GM21723 (cell line): Measurements from ENCODE around the gene KYAT1.
A peak's percentile ranks its signal among the peaks of the same experiment; 100 is the strongest.
"Not testable (repeated sequence)": the region's sequence is repeated elsewhere in the genome, so short reads cannot be mapped to it uniquely, and the experiment has no call there.

Source experiments
- ATAC-seq: cut with Tn5 transposase; IDR thresholded peaks from one replicate; pipeline ENCODE4 v1.9.1; 2021; ENCODE audit warnings: mild to moderate bottlenecking, moderate library complexity; ENCODE audit not compliant: unreplicated experiment

KYAT1 gene

DNA sequence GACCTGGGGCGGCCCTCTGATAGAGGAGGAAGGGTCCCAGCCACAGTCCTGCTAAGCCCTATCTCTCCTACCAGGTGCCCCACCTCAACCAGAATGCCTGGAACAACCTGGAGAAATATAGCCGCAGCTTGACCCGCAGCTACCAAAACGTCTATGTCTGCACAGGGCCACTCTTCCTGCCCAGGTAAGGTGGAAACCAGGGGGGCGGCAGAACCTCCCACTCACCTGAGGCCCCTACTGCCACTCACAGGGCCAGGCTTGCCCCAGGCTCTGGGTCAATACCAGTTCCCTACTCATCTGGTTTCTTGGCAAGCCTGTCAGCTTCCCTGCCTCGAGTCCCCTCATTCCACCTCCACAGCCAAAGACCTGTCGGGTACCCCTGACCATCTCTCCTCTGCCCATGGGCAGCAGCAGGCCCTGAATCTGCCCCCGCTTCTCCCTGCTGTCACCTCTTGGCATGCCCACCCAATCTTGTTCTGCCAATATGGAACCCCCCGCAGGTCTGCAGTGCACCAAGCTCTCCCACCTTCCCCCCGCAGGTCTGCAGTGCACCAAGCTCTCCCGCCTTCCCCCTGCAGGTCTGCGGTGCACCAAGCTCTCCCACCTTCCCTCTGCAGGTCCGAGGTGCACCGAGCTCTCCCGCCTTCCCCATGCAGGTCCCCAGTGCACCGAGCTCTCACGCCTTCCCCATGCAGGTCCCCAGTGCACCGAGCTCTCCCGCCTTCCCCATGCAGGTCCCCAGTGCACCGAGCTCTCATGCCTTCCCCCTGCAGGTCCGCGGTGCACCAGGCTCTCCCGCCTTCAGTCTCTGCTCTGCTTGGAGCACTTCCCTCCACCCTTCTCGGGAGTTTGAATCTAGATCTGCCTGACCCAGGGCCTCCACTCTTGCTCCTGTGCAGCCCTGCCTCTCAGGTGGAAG lies 60.8 kb downstream of the KYAT1 start:
- no peak for ATAC-seq

DNA sequence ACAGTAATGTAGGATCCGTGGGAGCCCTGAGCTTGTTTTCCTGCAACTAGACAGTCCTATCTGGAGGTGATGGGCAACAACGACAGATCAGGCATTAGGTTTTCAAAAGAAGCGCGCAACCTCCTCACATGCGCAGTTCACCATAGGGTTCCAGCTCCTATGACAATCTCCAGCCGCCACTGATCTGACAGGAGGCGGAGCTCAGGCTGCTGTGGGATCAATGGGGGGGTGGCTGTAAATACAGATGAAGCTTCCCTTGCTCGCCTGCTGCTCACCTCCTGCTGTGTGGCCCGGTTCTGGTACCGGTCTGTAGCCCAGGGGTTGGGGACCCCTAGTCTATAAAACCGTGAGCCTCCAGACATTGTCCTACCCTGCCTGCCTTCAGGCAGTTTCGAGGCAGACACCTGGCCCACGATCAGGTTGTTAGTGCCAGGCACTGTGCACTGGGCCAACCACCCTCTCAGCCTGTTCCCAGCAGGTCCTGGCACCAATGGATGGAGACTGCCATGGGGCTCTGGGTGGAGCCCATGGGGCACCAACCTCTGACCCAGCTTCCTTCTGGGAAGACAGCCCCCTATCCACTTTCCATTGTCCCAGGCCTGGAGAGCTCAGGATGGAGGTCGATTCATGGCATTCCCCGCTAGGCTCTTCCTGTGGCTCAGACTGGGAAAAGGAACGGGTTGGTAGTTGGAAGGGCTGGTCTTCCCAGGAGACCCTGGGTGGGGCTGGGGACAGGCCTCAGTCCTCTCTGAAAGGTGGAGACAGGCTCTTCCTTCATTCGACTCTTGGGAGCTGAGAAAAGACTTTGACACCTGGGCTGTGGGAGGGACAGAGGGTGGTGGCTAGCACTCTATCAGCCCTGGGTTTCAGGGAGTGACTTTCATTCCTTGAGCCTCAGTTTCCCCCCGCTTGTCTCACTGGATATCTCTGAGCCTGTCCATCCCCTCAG lies 61.8 kb downstream of the KYAT1 start:
- no peak for ATAC-seq

DNA sequence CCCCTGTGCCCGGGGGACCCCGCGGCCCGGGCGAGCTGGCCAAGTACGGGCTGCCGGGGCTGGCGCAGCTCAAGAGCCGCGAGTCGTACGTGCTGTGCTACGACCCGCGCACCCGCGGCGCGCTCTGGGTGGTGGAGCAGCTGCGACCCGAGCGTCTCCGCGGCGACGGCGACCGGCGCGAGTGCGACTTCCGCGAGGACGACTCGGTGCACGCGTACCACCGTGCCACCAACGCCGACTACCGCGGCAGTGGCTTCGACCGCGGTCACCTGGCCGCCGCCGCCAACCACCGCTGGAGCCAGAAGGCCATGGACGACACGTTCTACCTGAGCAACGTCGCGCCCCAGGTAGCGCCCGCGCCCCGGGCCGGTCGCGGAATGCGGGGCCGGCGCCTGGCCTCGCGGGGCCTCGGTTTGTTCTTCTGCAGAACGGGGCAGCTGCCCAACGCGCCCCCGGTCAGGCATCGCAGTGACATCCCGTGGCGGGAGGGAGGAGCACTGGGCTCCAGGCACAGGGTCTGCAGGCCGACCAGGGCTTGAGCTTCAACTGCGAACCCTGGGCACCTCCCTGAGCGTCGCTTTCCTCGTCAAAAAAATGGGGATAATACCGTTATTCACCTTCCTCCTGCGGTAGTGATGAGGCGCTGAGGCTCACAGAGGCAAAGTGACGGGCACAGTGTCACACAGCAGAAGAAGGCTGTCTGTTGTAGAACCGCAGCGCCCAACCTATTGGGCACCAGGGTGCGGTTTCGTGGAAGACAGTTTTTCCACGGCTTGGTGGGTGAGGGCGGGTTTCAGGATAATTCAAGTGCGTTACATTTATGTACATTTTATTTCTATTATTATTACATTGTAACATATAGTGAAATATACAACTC lies 62.7 kb downstream of the KYAT1 start:
- peak; percentile 31 for ATAC-seq

DNA sequence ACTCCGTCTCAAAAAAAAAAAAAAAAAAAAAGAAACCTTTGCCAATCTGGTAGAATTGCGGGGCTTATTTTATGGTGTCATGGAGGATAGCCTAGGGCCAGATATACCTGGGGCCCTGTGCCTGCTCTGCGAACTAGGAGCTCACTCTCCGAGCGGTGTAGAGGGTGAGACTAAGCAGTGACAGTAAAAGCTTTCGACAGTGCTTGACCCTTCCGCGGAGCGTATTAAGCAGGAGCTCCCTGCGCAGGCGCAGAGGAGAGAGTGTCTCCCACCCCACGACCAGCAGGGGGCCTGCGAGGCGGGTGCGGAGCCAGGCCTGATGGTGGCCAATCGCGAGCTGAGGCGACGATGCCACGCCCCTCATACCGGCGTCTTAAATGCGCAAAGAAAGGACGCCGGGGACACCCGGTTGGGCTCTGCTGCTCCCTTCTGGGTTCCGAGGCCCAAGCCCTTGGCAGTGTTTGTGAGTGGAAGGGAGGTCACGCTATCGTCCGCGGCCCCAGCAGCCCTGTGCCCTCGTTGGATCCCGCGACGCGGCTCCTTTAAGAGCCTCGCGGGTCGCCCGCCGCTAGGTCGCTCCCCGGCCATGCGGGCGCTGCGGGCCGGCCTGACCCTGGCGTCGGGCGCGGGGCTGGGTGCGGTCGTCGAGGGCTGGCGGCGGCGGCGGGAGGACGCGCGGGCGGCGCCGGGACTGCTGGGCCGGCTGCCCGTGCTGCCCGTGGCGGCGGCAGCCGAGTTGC lies 63.5 kb downstream of the KYAT1 start, which contains the start of gene ENDOG:
Gene ENDOG (plus strand): TSS at position 402 of the 740 bp plus-strand sequence. CDS start 185 bp downstream, at position 587.
- peak; percentile 86 for ATAC-seq

DNA sequence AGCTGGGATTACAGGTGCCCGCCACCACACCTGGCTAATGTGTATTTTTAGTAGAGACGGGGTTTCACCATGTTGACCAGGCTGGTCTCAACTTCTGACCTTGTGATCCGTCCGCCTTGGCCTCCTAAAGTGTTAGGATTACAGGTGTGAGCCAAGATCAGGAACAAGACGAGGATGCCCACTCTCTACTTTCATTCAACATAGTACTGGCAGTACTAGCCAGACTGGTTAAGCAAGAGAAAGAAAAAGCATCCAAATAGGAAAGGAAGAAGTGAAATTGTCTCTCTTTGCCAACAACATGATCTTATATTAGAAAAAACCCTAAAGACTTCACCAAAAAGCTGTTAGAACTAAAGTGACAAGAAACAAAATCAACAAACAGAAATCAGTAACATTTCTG lies 70.9 kb downstream of the KYAT1 start:
- no peak for ATAC-seq

DNA sequence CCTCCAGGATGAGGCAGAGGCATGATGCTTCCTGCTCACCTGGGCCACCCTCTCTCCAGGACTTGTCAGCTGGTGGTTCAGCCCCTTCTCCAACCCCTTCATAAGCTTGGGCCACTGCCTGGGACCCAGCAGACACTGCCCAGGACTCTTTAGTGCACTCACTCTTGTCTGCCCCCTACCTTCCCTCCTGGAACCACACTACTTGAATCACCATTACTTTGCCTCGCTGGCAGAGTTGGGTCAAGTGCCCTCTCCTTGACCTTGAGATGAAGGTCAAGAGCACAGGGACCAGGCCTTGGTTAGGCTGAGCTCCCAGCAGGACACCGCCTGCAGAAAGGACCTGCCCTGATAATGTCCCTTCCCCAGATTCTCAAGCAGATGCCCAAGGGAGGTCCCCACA lies 71.9 kb downstream of the KYAT1 start:
- no peak for ATAC-seq

DNA sequence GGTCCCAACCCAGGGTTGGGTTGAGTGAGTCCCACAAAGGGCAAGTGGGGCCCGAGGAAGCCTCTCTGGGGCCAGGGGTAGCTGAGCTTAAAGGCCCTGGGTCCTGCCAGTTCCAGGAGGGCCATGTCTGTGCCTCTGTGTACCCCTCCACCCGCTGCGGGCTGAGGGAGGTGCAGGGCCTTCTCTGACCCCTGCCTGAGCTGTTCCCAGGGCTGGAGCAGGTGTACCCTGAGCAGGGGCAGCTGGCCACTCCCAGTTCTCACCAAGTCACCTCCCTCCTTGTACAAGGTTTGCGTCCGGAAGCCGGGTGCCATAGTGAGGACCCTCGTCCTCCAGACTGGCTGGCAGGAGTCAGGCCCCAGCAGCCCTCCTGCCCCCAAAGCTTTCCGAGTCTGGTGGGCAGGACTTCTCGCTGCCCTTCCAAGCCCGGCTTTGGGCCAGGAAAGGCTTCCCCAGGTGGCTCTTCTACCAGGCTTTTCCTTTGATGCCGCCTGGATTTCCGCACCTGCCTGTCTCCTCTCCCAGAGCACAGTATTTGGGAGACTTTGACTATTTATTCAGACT lies 72.6 kb downstream of the KYAT1 start:
- ATAC-seq, result no peak

DNA sequence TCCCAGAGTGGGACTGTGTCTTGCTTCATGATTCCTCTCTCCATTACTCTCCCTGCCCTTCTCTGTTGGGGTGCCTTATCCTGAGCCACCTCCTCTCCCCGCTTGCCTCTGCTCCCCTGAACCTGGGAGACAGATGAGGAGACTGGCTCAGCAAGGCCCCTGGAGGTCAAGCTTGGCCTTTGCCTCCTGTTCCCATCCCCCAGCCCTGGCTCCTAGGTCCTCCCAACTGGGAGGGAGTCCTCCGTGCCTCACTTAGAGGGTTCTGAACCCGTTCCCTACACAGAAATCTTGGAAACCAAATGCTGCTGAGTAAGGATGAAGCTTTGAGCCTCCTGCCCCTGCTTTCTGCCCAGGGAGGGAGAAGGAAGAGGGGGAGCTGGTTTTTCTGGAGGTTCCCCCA lies 73.2 kb downstream of the KYAT1 start:
- no peak for ATAC-seq

DNA sequence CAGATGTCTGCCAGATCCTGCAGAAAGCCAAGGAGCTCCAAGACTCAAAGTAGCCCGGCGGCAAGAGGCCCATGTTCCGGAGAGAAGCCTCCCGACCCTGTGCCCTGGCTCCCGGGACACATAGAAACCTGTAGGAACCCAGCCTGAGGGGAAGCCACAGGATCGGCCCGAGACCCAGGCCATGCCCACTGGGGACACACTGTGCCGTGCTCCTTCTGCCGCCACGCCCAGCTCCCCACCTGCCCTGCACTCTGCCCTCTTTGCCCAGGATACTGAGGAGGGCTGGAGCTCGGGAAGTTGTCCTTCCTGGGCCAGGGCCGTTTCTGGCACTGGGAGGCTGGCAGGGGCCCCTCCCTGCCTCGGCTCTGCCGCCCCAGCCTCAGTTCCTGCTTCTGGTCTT lies 73.9 kb downstream of the KYAT1 start:
- ATAC-seq, result no peak

DNA sequence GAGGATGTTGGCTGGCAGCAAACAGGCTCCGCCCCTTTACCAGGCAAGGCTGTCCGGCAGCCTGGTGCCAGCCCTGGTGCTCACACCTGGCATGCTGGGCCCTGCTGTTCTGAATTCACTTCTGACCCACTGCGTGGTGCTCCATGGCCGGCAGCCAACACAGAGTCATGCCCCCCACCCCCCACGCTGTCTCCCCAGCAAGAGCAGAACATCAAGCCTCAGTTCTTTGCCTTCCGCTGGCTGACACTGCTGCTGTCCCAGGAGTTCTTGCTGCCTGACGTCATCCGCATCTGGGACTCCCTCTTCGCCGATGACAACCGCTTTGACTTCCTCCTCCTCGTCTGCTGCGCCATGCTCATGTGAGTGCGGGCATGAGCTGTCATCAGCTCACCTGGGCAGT lies 76.1 kb downstream of the KYAT1 start:
- ATAC-seq, result no peak

DNA sequence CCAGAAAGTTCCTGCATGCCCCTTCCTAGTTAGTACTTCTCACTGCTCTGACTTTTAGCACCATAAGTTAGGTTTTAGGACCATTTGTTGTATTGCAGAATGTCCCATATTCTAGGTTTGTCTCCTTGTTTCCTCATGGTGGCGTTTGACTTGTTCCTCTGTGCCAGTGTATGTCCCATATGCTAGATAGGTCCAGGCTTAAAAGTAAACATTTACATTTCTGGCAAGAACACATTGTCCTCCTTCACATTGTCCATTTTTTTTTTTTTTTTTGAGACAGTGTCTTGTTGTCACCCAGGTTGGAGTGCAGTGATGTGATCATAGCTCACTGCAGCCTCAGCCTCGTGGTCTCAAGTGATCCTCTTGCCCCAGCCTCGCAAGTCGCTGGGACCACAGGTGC lies 79.3 kb downstream of the KYAT1 start:
- no peak for ATAC-seq

DNA sequence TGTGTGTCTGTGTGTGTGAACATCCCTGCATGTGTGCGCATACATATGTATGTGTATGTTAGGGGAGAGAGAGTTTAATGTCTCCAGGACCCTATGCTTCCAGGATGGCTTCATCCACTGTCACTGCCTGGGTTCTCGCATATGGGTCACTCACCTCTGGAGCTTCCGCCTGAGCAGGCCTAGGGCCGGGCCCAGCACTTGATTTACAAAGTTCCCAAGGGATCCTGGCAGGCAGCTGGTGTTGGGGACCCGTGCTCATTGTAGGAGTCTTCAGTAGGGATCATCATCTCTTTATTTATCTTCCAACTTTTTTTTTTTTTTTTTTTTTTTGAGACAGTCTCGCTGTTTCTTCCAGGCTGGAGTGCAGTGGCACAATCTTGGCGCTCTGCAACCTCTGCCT lies 81.7 kb downstream of the KYAT1 start:
- no peak for ATAC-seq

DNA sequence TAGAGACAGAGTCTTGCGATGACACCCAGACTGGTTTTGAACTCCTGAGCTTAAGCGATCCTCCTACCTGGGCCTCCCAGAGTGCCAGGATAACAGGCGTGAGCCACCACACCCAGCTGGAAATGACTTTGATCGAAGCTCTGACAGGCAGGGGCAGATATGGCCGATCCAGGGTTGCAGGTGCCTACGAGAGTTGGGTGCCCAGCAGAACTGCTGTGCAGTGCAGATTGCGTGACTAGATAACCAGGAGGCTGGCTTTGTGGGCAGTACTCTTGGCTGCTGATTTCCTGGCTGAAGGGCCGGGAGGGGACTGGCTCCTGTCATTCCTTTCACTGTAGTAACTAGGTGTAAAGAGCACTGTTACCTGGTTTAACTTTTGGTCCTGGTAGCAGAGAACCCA lies 82.9 kb downstream of the KYAT1 start:
- no peak for ATAC-seq

DNA sequence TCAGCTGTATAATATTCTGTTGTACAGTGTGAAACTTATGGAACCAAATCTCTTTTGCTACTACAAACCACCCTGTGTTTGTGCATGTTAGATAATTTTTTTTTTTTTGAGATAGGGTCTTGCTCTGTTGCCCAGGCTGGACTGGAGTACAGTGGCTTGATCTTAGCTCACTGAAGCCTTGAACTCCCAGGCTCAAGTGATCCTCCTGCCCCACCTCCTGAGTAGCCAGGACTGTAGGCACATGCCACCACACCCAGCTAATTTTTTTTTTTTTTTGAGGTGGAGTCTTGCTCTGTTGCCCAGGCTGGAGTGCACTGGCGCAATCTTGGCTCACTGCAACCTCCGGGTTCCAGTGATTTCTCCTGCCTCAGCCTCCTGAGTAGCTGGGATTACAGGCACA lies 86.8 kb downstream of the KYAT1 start:
- not testable (repeated sequence) for ATAC-seq

DNA sequence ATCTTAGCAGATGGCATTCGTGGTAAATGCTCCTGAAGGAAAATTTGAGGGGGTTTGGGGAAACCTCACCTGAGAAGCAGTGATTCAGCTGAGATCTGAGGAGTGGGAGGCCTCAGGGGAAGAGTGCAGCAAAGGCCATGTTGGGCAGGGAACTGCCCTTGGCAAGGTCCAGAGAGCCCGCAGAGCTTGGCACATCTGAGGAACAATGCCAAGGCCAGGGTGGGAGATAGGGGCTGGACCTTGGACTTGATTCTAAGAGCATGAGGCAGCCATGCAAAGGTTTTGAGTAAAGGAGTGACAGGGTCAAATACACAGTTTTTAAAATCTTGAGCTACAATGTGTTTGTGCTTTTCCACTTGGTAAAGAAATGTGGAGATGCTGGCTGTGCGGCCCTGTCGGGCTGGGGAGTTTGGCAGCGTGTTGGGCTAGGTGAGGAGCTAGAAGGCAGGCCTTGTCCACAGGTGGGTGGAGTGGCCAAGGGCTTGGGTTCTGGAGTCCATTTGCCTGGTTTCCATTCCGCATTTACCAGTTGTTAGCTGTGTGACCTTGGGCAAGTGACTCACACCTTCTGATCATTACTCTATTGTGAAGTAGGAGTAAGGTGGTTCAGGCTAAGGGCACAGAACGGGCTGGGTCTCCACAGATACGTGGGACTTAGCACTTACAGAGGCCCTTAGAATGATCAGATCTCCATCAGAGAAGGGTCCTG lies 88.6 kb downstream of the KYAT1 start:
- ATAC-seq, result no peak

DNA sequence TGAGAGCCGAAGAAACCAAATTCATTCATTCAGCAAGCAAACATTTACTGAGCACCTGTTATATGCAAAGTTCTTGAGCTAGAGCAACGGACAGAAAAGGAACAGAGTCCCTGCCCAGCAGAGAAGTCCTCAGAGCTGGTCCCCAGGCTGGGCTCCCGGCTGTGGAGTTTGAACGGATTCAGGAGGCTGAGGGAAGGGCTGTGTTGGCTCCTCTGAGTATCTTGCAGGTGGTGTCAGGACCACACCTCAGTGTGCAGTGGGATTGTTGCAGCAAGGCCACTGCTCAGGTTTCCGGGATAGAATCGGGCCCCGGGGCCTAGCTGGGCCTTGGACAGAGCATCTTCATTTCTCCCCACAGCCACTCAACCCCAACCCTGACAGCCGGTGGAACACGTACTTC lies 89.6 kb downstream of the KYAT1 start:
- no peak for ATAC-seq

DNA sequence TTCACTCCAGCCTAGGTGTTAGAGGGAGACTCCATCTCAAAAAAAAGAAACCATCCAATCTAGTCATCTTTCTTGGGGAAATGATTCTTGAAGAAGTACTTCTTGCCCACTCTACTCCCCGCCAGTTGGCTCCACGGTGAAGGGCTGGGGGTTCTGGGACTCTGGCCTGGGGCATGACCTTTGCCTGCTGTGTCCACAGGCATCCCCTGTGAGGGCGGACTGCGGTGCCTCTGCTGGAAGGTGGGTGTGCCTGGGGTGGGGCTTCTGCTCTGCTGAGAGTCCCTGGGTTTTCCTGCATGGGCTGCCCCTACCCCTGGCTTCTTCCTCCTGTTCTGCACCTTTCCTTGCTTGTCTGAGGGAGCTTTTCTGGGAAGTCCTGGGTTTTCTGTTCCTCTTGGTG lies 91.2 kb downstream of the KYAT1 start:
- no peak for ATAC-seq

DNA sequence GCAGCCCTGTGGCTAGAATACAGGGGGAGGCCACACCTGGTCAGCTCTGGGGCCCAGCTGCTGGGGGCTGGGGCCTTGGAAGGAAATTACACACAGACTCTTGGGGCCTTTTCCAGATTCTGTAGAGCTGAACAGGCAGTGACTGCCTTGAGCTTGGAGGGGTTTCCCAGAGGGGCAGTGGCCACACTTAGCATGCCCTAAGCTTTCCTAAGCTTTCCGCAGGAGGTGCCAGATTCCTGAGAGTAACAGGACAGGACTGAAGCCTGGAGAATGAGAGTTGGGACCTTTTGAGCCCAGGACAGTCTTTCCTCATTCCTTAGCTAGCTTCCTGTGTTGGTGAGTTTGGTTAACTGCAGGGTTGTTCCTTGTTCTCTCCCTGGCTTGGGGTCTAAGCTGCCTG lies 93.3 kb downstream of the KYAT1 start:
- ATAC-seq, result no peak

DNA sequence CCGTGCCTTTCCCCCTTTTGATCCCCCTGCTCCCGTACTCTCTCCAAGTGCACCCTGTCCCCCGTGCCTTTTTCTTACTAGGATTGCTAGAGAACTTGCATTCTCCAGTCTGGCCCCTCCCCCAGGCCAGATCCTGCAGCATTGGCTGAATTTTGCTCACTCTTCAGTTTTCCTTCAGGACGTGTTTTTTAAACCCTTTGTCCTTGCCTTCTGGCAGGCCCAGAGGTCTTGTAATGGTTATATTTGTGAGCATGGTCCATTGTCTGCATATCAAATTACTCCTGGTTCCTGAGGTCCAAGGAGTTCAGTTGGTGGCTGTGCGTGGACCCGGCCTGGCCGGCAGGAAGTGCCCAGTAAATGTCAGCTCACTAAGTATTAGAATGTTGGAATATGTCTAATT lies 94.1 kb downstream of the KYAT1 start:
- ATAC-seq, result no peak
